Right cardiac atrium (tissue), 5 donors: Measurements from ENCODE around the gene MRS2. TPM values are rescaled to one million over a fixed set of nuclear protein-coding genes. Genes with fewer than 3 reads are reported as not detected.

Source experiments
- ATAC-seq, 2 donors: fragments of 200-7000 bp; cut with Tn5 transposase; one replicate each; pipeline versions ENCODE4 v1.8.0 to v1.9.1; 2020; ENCODE audit warnings: moderate library complexity in 2 of 2, mild to moderate bottlenecking in 1 of 2
- DNase-seq, 3 donors: peaks; one replicate each; pipeline ENCODE4 v3.0.0-alpha.2; 2020
- H3K27ac ChIP-seq: one replicate; pipeline ENCODE4 v1.5.1; 2013; ENCODE audit warnings: mild to moderate bottlenecking, low read length, control low read depth, moderate library complexity
- H3K27me3 ChIP-seq: one replicate; pipeline ENCODE4 v1.6.1; 2013; ENCODE audit not compliant: control insufficient read depth, insufficient read depth
- H3K4me1 ChIP-seq: one replicate; pipeline ENCODE4 v1.6.1; 2013; ENCODE audit warnings: low read length; ENCODE audit not compliant: control insufficient read depth, insufficient read depth
- H3K4me3 ChIP-seq: one replicate; pipeline ENCODE4 v1.5.1; 2013; ENCODE audit warnings: low read length, control low read depth
- H3K9me3 ChIP-seq: one replicate; pipeline ENCODE4 v1.6.1; 2013; ENCODE audit warnings: low read length; ENCODE audit not compliant: control insufficient read depth
- WGBS: extraction: QIAGEN DNeasy Blood & Tissue Kit; methylation state at CpG from one replicate; pipeline ENCODE4 v1.1.7; 2013; 5-methylcytosine and 5-hydroxymethylcytosine counted together
- intact Hi-C, 4 donors: fragments of 100-400 bp; cut with DNase I; formaldehyde crosslinking; loops; one replicate each; pipeline versions ENCODE4 v1.11.0 to v1.14.0; 2022 to 2023
- polyA plus RNA-seq: library from polyadenylated mRNA; stranded (reverse); fragments of 200-250 nt; gene quantifications from one replicate; pipeline ENCODE4 v1.2.3, GENCODE V29; 2013
- total RNA-seq, 4 donors: library from RNA; stranded (reverse); fragmentation: NEBNext Ultra II Directional; extraction: Animal tissue kit (Norgen Biotek cat#: 25700); gene quantifications; one replicate each; pipeline ENCODE4 v1.2.1, GENCODE V29; 2021
- donor health status: healthy with polysubstance abuse.
- donor health status: DM: no; HTN: yes; CAD: no.
- donor health status: DM: no; HTN: no; CAD: no.
- donor health status: DM: no; HTN: yes; CAD: no; lungs with severe emphysema.
- donor health status: DM: yes; HTN: yes; CAD: no.

MRS2 gene
- total and polyA plus RNA-seq, 5 donors = 30.3 to 45.3 (median 39.3) TPM

DNA sequence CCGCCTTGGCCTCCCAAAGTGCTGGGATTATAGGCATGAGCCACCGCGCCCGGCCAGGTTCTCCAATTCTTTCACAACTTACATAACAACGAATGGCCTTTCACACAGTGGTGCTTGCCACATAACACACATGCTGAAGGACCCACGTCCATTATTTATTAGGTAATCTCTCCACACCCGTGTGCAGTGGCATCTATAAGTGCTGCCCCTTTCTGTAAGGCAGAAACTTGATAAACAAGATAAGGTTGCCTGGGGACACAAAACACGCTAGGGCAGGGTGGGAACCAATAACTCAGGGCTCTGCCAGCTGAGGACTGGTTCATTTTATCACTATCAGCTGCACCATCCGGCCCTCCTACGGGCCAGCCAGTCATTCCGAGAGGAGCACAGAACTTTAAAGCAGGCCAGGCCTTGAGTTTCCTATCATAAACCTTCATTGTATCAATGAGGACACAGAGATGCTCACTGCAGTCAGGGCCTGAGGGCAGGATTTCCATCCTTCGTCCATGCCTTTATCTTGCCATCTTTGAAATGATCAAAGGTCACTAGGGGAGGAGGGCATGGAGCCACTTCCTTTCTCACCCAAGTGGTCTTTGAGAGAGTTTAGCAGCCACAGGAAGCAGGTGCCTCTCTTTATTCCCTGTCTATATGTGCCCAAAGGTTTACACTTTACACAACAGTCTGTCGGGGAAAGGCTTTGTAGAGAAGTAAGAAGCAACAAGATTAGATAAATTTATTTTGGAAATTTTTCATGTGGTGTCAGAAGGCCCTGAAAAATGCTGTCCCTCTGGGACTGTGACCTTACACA is 49.0 kb downstream of the MRS2 start:
- H3K9me3 ChIP-seq = no peaks in the 10 kb centered on the region
- H3K27ac ChIP-seq = no peak overlapping the region
- intact Hi-C loops = no loop called here
- ATAC-seq (no peak), DNase-seq (no peak)
- no peaks in the 10 kb centered on the region for H3K27me3 ChIP-seq
- no peaks in the 10 kb centered on the region for H3K4me1 ChIP-seq
- 64% methylated on average over 13 of the region's 13 CpGs for WGBS
- no peak overlapping the region for H3K4me3 ChIP-seq

DNA sequence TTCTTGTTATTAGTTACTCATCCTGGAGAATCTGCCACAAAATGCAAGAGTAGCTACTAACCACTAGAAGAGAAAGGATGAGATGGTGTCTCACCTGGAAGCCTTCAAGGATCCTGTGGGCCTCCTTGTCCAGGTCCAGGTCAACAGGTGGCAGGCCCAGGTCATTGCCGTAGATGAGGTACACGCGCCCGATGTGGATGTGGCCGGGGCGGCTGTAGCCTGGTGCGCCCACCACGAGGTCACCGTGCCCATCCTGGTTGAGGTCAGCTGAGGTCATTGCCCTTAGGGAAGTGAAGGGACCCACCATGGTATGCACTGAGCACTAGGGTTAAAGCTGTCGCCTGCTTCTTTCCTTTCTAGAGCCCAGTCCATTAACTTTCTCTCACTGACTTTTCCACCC is 51.2 kb downstream of the MRS2 start:
- Histone ChIP-seq H3K27me3 (no peaks in the 10 kb centered on the region), H3K27ac (no peak overlapping the region), H3K4me1 (no peaks in the 10 kb centered on the region), H3K4me3 (no peak overlapping the region), H3K9me3 (no peaks in the 10 kb centered on the region)
- ATAC-seq (no peak), DNase-seq (no peak)
- WGBS = 95% methylated on average over 10 of the region's 10 CpGs
- intact Hi-C loops = no loop called here

DNA sequence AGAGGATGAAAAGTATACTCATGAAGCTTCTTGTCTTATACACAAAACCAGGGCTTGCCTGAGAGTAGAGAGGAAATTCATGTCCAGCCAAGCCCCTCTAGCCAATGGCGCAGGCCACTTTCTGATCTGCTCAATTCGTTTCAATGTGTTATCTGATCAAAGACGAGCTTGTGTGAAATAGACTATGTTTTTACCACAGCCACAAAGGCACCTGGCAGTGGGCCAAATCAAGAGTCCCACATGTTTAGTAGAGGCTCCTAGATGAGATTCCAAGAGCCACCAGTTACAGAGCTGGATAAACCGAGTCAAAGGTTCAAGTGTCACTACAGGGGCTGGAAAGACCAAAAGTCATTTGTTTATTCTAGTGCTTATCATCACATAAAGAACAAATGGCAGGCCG is 51.7 kb downstream of the MRS2 start:
- intact Hi-C loops = no loop called here
- ATAC-seq (no peak), DNase-seq (no peak)
- 89% methylated on average over 5 of the region's 5 CpGs for WGBS
- no peaks in the 10 kb centered on the region for H3K4me1 ChIP-seq
- no peaks in the 10 kb centered on the region for H3K9me3 ChIP-seq
- no peak overlapping the region for H3K27ac ChIP-seq
- H3K4me3 ChIP-seq = no peak overlapping the region
- no peaks in the 10 kb centered on the region for H3K27me3 ChIP-seq

DNA sequence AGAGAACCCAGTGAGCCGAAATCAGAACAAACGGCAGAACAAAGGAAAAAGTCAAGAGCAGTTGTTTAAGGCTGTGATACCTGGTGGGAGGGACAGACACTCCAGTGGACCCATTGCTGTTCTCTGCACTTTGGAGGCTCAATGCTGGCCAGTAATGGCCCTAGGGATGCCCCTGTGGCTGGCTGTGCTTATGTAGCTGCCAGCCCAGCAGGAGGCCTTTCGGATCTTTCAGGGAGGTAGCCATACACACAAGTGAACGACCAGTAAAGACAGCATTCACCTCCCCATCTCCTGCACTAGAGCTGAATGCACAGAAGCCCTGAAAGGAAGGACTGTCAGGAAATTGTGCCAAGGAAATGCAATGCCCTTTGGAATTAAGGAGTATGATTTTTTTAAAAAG is 52.3 kb downstream of the MRS2 start:
- no peak overlapping the region for H3K4me3 ChIP-seq
- no peaks in the 10 kb centered on the region for H3K4me1 ChIP-seq
- intact Hi-C loops = no loop called here
- no peaks in the 10 kb centered on the region for H3K27me3 ChIP-seq
- H3K9me3 ChIP-seq = no peaks in the 10 kb centered on the region
- DNase-seq = no peak
- WGBS = 84% methylated on average over 4 of the region's 4 CpGs
- H3K27ac ChIP-seq = no peak overlapping the region
- ATAC-seq = no peak

- H3K9me3 ChIP-seq = no peaks in the 10 kb centered on the region
- ATAC-seq (no peak), DNase-seq (no peak)
- H3K4me1 ChIP-seq = no peaks in the 10 kb centered on the region
- no peak overlapping the region for H3K27ac ChIP-seq
- 44% methylated on average over 4 of the region's 4 CpGs for WGBS
- no peaks in the 10 kb centered on the region for H3K27me3 ChIP-seq
- H3K4me3 ChIP-seq = no peak overlapping the region
- intact Hi-C loops = no loop called here
Observed at GRCh38 chr6:24458134-24458533, 55.4 kb downstream of the MRS2 start.

- H3K9me3 ChIP-seq = no peaks in the 10 kb centered on the region
- H3K27me3 ChIP-seq = no peaks in the 10 kb centered on the region
- intact Hi-C loops = no loop called here
- no peak for DNase-seq
- no peaks in the 10 kb centered on the region for H3K4me1 ChIP-seq
- H3K27ac ChIP-seq = no peak overlapping the region
- ATAC-seq = no peak
- no peak overlapping the region for H3K4me3 ChIP-seq
- 90% methylated on average over 2 of the region's 2 CpGs for WGBS
Observed at GRCh38 chr6:24458941-24459340, 56.2 kb downstream of the MRS2 start.

DNA sequence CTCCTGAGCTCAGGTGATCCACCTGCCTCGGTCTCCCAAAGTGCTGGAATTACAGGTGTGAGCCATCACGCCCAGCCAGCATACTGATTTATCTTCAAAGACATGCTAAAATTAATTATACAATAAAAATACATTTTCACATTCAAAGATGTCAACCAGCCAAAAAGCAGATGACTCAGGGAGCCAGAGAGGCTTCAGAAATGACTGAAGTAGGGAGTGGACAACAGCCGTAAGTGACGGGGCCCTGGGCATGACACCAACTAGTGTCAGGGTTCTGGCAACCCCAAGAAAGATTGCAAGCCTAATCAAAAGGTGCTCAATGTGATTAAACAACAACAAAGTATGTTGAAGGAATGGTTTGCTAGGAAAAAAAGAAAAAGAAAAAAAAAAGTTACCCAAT is 58.2 kb downstream of the MRS2 start:
- H3K4me1 ChIP-seq = no peaks in the 10 kb centered on the region
- 83% methylated on average over 4 of the region's 4 CpGs for WGBS
- H3K4me3 ChIP-seq = no peak overlapping the region
- intact Hi-C loops = no loop called here
- H3K27me3 ChIP-seq = no peaks in the 10 kb centered on the region
- DNase-seq (no peak), ATAC-seq (no peak)
- no peak overlapping the region for H3K27ac ChIP-seq
- no peaks in the 10 kb centered on the region for H3K9me3 ChIP-seq

DNA sequence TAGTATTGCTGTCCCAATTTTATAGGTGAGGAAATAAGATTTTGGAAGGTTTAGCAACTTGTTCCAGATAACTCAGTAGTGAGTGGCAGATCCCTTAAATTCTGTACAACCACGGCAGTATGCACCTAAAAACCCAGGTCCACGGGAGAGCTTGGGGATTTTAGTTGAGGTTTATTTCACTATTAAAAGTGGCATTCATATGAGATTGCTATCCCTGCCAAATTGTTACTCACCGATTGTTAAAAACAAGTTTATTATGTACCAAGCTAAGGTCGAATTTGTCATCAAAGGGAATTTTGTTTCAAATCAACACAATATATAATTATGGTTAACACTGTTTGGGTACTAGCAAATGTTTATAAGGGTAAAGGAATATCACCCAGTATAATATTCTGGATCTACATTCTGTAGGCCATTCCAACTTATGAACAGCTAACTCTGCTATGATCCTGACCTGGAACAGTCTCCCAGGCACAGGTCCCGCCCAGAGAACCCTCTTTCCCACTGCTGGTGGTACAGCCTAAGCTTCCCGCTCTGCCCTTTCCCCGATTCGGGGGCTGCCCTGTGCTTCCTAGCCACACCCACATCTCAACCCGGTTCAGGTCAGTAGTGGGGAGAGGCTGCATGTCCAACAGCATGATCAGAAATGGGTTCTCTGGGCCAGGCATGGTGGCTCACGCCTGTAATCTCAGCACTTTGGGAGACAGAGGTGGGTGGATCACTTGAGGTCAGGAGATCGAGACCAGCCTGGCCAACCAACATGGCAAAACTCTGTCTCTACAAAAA is 61.7 kb downstream of the MRS2 start:
- H3K4me1 ChIP-seq = no peaks in the 10 kb centered on the region
- ATAC-seq (no peak), DNase-seq (no peak)
- no peaks in the 10 kb centered on the region for H3K9me3 ChIP-seq
- 89% methylated on average over 11 of the region's 11 CpGs for WGBS
- intact Hi-C loops = no loop called here
- H3K27ac ChIP-seq = no peak overlapping the region
- no peaks in the 10 kb centered on the region for H3K27me3 ChIP-seq
- no peak overlapping the region for H3K4me3 ChIP-seq

DNA sequence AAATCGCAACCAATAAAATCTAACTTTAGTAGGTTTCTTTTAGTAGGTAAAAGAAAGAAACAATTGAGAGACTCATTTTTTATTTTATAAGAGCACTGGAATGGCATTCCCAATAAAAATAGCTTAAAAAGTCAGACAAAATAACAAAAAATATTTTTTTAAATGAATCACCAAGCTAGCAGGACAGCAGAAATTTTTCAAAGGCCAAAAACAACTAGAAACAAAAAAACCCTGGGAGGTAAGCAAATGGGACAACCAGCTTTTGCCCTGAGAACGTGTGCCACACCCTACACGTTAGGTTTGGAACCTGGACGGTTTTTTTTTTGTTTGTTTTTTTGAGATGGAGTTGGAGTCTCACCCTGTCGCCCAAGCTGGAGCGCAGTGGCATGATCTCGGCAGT is 67.1 kb downstream of the MRS2 start:
- no peak overlapping the region for H3K27ac ChIP-seq
- ATAC-seq (no peak), DNase-seq (no peak)
- H3K4me1 ChIP-seq = no peaks in the 10 kb centered on the region
- H3K27me3 ChIP-seq = no peaks in the 10 kb centered on the region
- intact Hi-C loops = no loop called here
- 90% methylated on average over 7 of the region's 7 CpGs for WGBS
- no peaks in the 10 kb centered on the region for H3K9me3 ChIP-seq
- H3K4me3 ChIP-seq = no peak overlapping the region

- no peaks in the 10 kb centered on the region for H3K9me3 ChIP-seq
- ATAC-seq = no peak
- no peak for DNase-seq
- no peak overlapping the region for H3K27ac ChIP-seq
- no peaks in the 10 kb centered on the region for H3K27me3 ChIP-seq
- intact Hi-C loops = no loop called here
- no peaks in the 10 kb centered on the region for H3K4me1 ChIP-seq
- H3K4me3 ChIP-seq = no peak overlapping the region
Observed at GRCh38 chr6:24472181-24472580, 69.4 kb downstream of the MRS2 start.
